Esophagus squamous epithelium (tissue), 4 donors: ENCODE results near the gene ADAMTSL3.
"Not testable (repeated sequence)": the region's sequence is repeated elsewhere in the genome, so short reads cannot be mapped to it uniquely, and the experiment has no call there.

Experiments
- CTCF ChIP-seq, 6 experiments: fragments of 450-650 bp in 4 of 6; fragments of 200-600 bp in 2 of 6; sonication (generic) in 2 of 6; IDR thresholded peaks; one replicate each; pipeline ENCODE4 v1.5.1; 2016 to 2019; ENCODE audit warnings: antibody characterized with exemption in 6 of 6, mild to moderate bottlenecking in 4 of 6, moderate library complexity in 4 of 6
- POLR2A ChIP-seq, 4 donors: fragments of 450-650 bp; IDR thresholded peaks; one replicate each; pipeline ENCODE4 v1.6.1; 2017; ENCODE audit warnings: antibody characterized with exemption in 4 of 4, mild to moderate bottlenecking in 4 of 4, moderate library complexity in 3 of 4

- TF ChIP-seq CTCF, POLR2A (IDR thresholded peaks at IDR 0.05): not testable (repeated sequence)
Measured at GRCh38 chr15:84042434-84043056, 388.6 kb downstream of the ADAMTSL3 start.
